HEK293 (cell line): ENCODE measurements around the gene STARD3.

Source experiments
- CTCF ChIA-PET: fragments of 350-600 bp; formaldehyde crosslinking; extraction: SDS; loops from one replicate; lab custom pipeline; 2021; ENCODE audit warnings: antibody characterized with exemption; lab: Yijun Ruan, JAX
- POLR2A ChIA-PET: fragments of 300-600 bp; formaldehyde crosslinking; extraction: SDS; loops from one replicate; lab custom pipeline; 2020; ENCODE audit warnings: antibody characterized with exemption, inconsistent platforms; lab: Yijun Ruan, JAX
- H3K27ac ChIP-seq: fragments of 200-500 bp; sonication (Bioruptor generic); 2 replicates; pipeline ENCODE4 v1.5.1; 2014; ENCODE audit warnings: low read depth, low read length, control low read depth, inconsistent platforms; ENCODE audit errors: extremely low read depth
- H3K36me3 ChIP-seq, 2 experiments: fragments of 200-500 bp in 1 of 2; sonication (Bioruptor generic) in 1 of 2; 1 replicate in 1 of 2; 2 replicates in 1 of 2; pipeline ENCODE4 v1.5.1; 2014 to 2017; ENCODE audit warnings: inconsistent platforms in 2 of 2, low read length in 2 of 2; ENCODE audit not compliant: control insufficient read depth in 2 of 2, insufficient read depth in 1 of 2
- H3K4me1 ChIP-seq: fragments of 200-500 bp; sonication (Bioruptor generic); 2 replicates; pipeline ENCODE4 v1.5.1; 2014; ENCODE audit warnings: mild to moderate bottlenecking, low read length, inconsistent platforms; ENCODE audit not compliant: control insufficient read depth, insufficient read depth
- H3K4me3 ChIP-seq: 2 replicates; pipeline ENCODE4 v1.5.1; 2011; ENCODE audit warnings: low read depth, mild to moderate bottlenecking, control low read depth, low read length, moderate library complexity
- H3K9me3 ChIP-seq: fragments of 200-500 bp; sonication (Bioruptor generic); 2 replicates; pipeline ENCODE4 v1.5.1; 2014; ENCODE audit warnings: low read depth, low read length, inconsistent platforms; ENCODE audit not compliant: control insufficient read depth, insufficient read depth
- BCL11B ChIP-seq: fragments of 450-650 bp; formaldehyde crosslinking; IDR thresholded peaks from 2 replicates; pipeline ENCODE4 v1.5.1; 2016; ENCODE audit warnings: low read depth, missing biosample characterization, missing genetic modification characterization
- HOXD13 ChIP-seq: sonication (generic); formaldehyde crosslinking; IDR thresholded peaks from 2 replicates; pipeline ENCODE4 v1.8.0; 2022; ENCODE audit warnings: missing genetic modification reagents, borderline replicate concordance
- KLF9 ChIP-seq: fragments of 450-650 bp; formaldehyde crosslinking; IDR thresholded peaks from 2 replicates; pipeline ENCODE4 v1.5.1; 2016; ENCODE audit warnings: missing biosample characterization, missing genetic modification characterization, low read depth
- SP3 ChIP-seq: fragments of 450-650 bp; formaldehyde crosslinking; IDR thresholded peaks from 2 replicates; pipeline ENCODE4 v1.5.1; 2016; ENCODE audit warnings: missing biosample characterization, missing genetic modification characterization
- ZEB2 ChIP-seq: fragments of 450-650 bp; formaldehyde crosslinking; IDR thresholded peaks from 2 replicates; pipeline ENCODE4 v1.5.1; 2016; ENCODE audit warnings: missing biosample characterization, missing genetic modification characterization
- ZFHX2 ChIP-seq: fragments of 450-650 bp; formaldehyde crosslinking; conservative IDR thresholded peaks from 2 replicates; pipeline ENCODE4 v1.5.1; 2016; ENCODE audit warnings: missing biosample characterization, missing genetic modification characterization
- ZFP69B ChIP-seq: fragments of 450-650 bp; formaldehyde crosslinking; IDR thresholded peaks from 2 replicates; pipeline ENCODE4 v1.5.1; 2016; ENCODE audit warnings: missing biosample characterization, missing genetic modification characterization
- ZNF114 ChIP-seq: fragments of 450-650 bp; formaldehyde crosslinking; IDR thresholded peaks from 2 replicates; pipeline ENCODE4 v1.5.0; 2017; ENCODE audit warnings: missing biosample characterization, missing genetic modification characterization
- ZNF138 ChIP-seq: fragments of 450-650 bp; formaldehyde crosslinking; IDR thresholded peaks from 2 replicates; pipeline ENCODE4 v1.5.1; 2016; ENCODE audit warnings: missing biosample characterization, missing genetic modification characterization, borderline replicate concordance
- ZNF140 ChIP-seq: fragments of 450-650 bp; formaldehyde crosslinking; IDR thresholded peaks from 2 replicates; pipeline ENCODE4 v1.5.1; 2016; ENCODE audit warnings: missing biosample characterization, missing genetic modification characterization
- ZNF202 ChIP-seq: fragments of 450-650 bp; formaldehyde crosslinking; IDR thresholded peaks from 2 replicates; pipeline ENCODE4 v1.5.1; 2016; ENCODE audit warnings: missing biosample characterization, missing genetic modification characterization, borderline replicate concordance
- ZNF214 ChIP-seq: fragments of 450-650 bp; formaldehyde crosslinking; IDR thresholded peaks from 2 replicates; pipeline ENCODE4 v1.5.1; 2017; ENCODE audit warnings: missing biosample characterization, mild to moderate bottlenecking, missing genetic modification characterization, borderline replicate concordance
- ZNF341 ChIP-seq: fragments of 450-650 bp; formaldehyde crosslinking; IDR thresholded peaks from 2 replicates; pipeline ENCODE4; 2016; ENCODE audit warnings: low read depth, missing biosample characterization, missing genetic modification characterization
- ZNF362 ChIP-seq: fragments of 450-650 bp; formaldehyde crosslinking; IDR thresholded peaks from 2 replicates; pipeline ENCODE4 v1.5.1; 2016; ENCODE audit warnings: missing biosample characterization, missing genetic modification characterization
- ZNF423 ChIP-seq: fragments of 450-650 bp; formaldehyde crosslinking; IDR thresholded peaks from 2 replicates; pipeline ENCODE4 v1.5.1; 2016; ENCODE audit warnings: missing biosample characterization, missing genetic modification characterization
- ZNF449 ChIP-seq: fragments of 450-650 bp; formaldehyde crosslinking; IDR thresholded peaks from 2 replicates; pipeline ENCODE4 v1.5.1; 2017; ENCODE audit warnings: missing biosample characterization, mild to moderate bottlenecking, missing genetic modification characterization, moderate library complexity
- ZNF521 ChIP-seq: fragments of 450-650 bp; formaldehyde crosslinking; IDR thresholded peaks from 2 replicates; pipeline ENCODE4 v1.5.1; 2017; ENCODE audit warnings: missing biosample characterization, mild to moderate bottlenecking, missing genetic modification characterization
- ZNF548 ChIP-seq: fragments of 450-650 bp; formaldehyde crosslinking; IDR thresholded peaks from 2 replicates; pipeline ENCODE4 v1.5.1; 2016; ENCODE audit warnings: missing biosample characterization, missing genetic modification characterization
- ZNF670 ChIP-seq: fragments of 450-650 bp; formaldehyde crosslinking; IDR thresholded peaks from 2 replicates; pipeline ENCODE4 v1.5.1; 2016; ENCODE audit warnings: missing biosample characterization, missing genetic modification characterization, low read depth
- ZXDB ChIP-seq: fragments of 450-650 bp; formaldehyde crosslinking; IDR thresholded peaks from 2 replicates; pipeline ENCODE4 v1.5.1; 2016; ENCODE audit warnings: missing biosample characterization, missing genetic modification characterization

STARD3 gene

GRCh38 chr17:39608142-39608981, 28.6 kb upstream of the STARD3 start (continued):
- TF ChIP-seq ZNF214 (no peak), ZEB2 (tag by site-specific recombination) (no peak), ZNF521 (tag by site-specific recombination) (no peak), ZNF423 (tag by site-specific recombination) (no peak), ZFP69B (tag by site-specific recombination) (no peak), ZNF548 (no peak), ZNF114 (tag by site-specific recombination) (no peak), ZNF140 (tag by site-specific recombination) (no peak), ZNF138 (tag by site-specific recombination) (no peak), ZNF202 (tag by site-specific recombination) (no peak), ZFHX2 (tag by site-specific recombination) (peak; percentile 80), KLF9 (tag by site-specific recombination) (no peak), ZNF362 (tag by site-specific recombination) (no peak), SP3 (tag by site-specific recombination) (peak; percentile 68), HOXD13 (CRISPR knock-in tag) (no peak), ZXDB (tag by site-specific recombination) (no peak)

- Histone ChIP-seq H3K4me3 (no peak overlapping the region), H3K36me3 (no peaks in the 10 kb centered on the region), H3K4me1 (peaks cover 24% of the 10 kb centered on the region), H3K9me3 (no peaks in the 10 kb centered on the region), H3K27ac (no peak overlapping the region)
- ChIA-PET CTCF (interaction anchor here (0.6 to 1.0 kb wide), 3 partner anchors 12 to 593 kb away, joined by 3 to 4 read pairs (median 4); no protein-coding TSS in a partner anchor), POLR2A (interaction anchor here (0.6 kb wide), 1 partner anchor 8 kb away, joined by 5 read pairs; no protein-coding TSS in a partner anchor)
- TF ChIP-seq ZNF449 (tag by site-specific recombination) (0 out of 2 replicates have a peak, but pooled peaks have one; percentile 24), BCL11B (tag by site-specific recombination) (no peak)
Measured at GRCh38 chr17:39609416-39610025, 27.4 kb upstream of the STARD3 start.

- H3K36me3 ChIP-seq = no peaks in the 10 kb centered on the region
- no peaks in the 10 kb centered on the region for H3K9me3 ChIP-seq
- ChIA-PET POLR2A (interaction anchor here (1.2 kb wide), 1 partner anchor 76 kb away, joined by 4 read pairs; the partner anchor contains the start of gene PGAP3), CTCF (interaction anchor here (1.7 to 4.0 kb wide), 2 partner anchors 10 to 63 kb away, joined by 6 to 39 read pairs; no protein-coding TSS in a partner anchor)
- no peak overlapping the region for H3K4me3 ChIP-seq
- H3K4me1 ChIP-seq = peaks cover 14% of the 10 kb centered on the region
- no peak overlapping the region for H3K27ac ChIP-seq
- TF ChIP-seq ZNF670 (no peak), ZNF341 (0 out of 2 replicates have a peak, but pooled peaks have one; percentile 2)
Measured at GRCh38 chr17:39611401-39612112, 25.4 kb upstream of the STARD3 start.
